Measurements from ENCODE around the gene CFAP47. TPM values are rescaled to one million over a fixed set of nuclear protein-coding genes. Genes with fewer than 3 reads are reported as not detected.
"Not testable (repeated sequence)": the region's sequence is repeated elsewhere in the genome, so short reads cannot be mapped to it uniquely, and the experiment has no call there.

Gene CFAP47
- total and polyA plus RNA-seq, 2 donors (not counting 3 experiments of a cell fraction or from before 2014, with no cell fraction given), result not detected

- Histone ChIP-seq H3K4me2 (ENCODE audit: insufficient read depth, low read length) (no peak overlapping the region), H3K9me1 (replicated peaks; ENCODE audit: control insufficient read depth, extremely low read depth, insufficient read depth, low read length) (no peaks in the 10 kb centered on the region), H2AFZ (ENCODE audit: low read depth, low read length) (no peak overlapping the region), H3K79me2 (ENCODE audit: control insufficient read depth, insufficient read depth, low read length) (no peaks in the 10 kb centered on the region), H3K27me3 (ENCODE audit: control insufficient read depth in 2 of 2, insufficient read depth in 2 of 2, low read length in 2 of 2) (no peaks in the 10 kb centered on the region), H3K4me3 (replicated peaks in 1 of 3; ENCODE audit: insufficient read depth in 1 of 3, low read depth in 1 of 3, low read length in 3 of 3) (no peak overlapping the region), H3K36me3 (ENCODE audit: control insufficient read depth in 2 of 2, extremely low read depth in 1 of 2, insufficient read depth in 2 of 2, low read length in 2 of 2) (no peaks in the 10 kb centered on the region), H3K9ac (replicated peaks; ENCODE audit: extremely low read depth, insufficient read depth, low read length) (no peak overlapping the region), H3K9me3 (replicated peaks; ENCODE audit: control insufficient read depth, insufficient read depth, low read length) (no peaks in the 10 kb centered on the region), H3K27ac (ENCODE audit: insufficient read depth, low read depth, low read length) (no peak overlapping the region), H4K20me1 (replicated peaks; ENCODE audit: control insufficient read depth, extremely low read depth, insufficient read depth, low read length) (no peaks in the 10 kb centered on the region), H3K4me1 (ENCODE audit: control insufficient read depth, extremely low read depth, insufficient read depth, low read length) (no peaks in the 10 kb centered on the region)
- DNase-seq (ENCODE audit: low read depth, low spot score), result no peak
- peak; percentile 90 for FAIRE-seq
- dilution Hi-C loops (cut with MboI; ENCODE audit: extremely low pct_ligation_motif_present, low sequenced_read_pairs), result no loop called here
- TF ChIP-seq MYC (IDR thresholded peaks at IDR 0.05; ENCODE audit: low read depth, low read length) (no peak), CTCF (IDR thresholded peaks at IDR 0.05; ENCODE audit: extremely low read depth in 1 of 2, insufficient read depth in 1 of 2, low read depth in 1 of 2, low read length in 2 of 2) (peak in 1 of 2 donors; percentile 21), POLR2AphosphoS5 (IDR thresholded peaks at IDR 0.05; ENCODE audit: insufficient read depth, low read depth, low read length) (no peak)
- intact Hi-C loops (cut with micrococcal nuclease), result loop anchor here (2.0 kb wide), 1 partner anchor 976 kb away; no protein-coding TSS in a partner anchor
- ChIA-PET CTCF (no interaction called here), POLR2A (no interaction called here)
- BruUV-seq (replicated peaks), result no TSS peak
Measured at GRCh38 chrX:35890699-35891098, 28.8 kb upstream of the CFAP47 start.

- POLR2A ChIA-PET; H3K36me3 ChIP-seq (ENCODE audit: control insufficient read depth in 2 of 2, extremely low read depth in 1 of 2, insufficient read depth in 2 of 2, low read length in 2 of 2); H3K9ac ChIP-seq (replicated peaks; ENCODE audit: extremely low read depth, insufficient read depth, low read length); H3K4me2 ChIP-seq (ENCODE audit: insufficient read depth, low read length); FAIRE-seq; H2AFZ ChIP-seq (ENCODE audit: low read depth, low read length); H3K27me3 ChIP-seq (ENCODE audit: control insufficient read depth in 2 of 2, insufficient read depth in 2 of 2, low read length in 2 of 2); H3K4me1 ChIP-seq (ENCODE audit: control insufficient read depth, extremely low read depth, insufficient read depth, low read length); H4K20me1 ChIP-seq (replicated peaks; ENCODE audit: control insufficient read depth, extremely low read depth, insufficient read depth, low read length); H3K9me3 ChIP-seq (replicated peaks; ENCODE audit: control insufficient read depth, insufficient read depth, low read length); CTCF ChIA-PET; H3K79me2 ChIP-seq (ENCODE audit: control insufficient read depth, insufficient read depth, low read length); H3K9me1 ChIP-seq (replicated peaks; ENCODE audit: control insufficient read depth, extremely low read depth, insufficient read depth, low read length); BruUV-seq (replicated peaks); intact Hi-C loops (cut with micrococcal nuclease); dilution Hi-C loops (cut with MboI; ENCODE audit: extremely low pct_ligation_motif_present, low sequenced_read_pairs); H3K27ac ChIP-seq (ENCODE audit: insufficient read depth, low read depth, low read length); H3K4me3 ChIP-seq (replicated peaks in 1 of 3; ENCODE audit: insufficient read depth in 1 of 3, low read depth in 1 of 3, low read length in 3 of 3); DNase-seq (ENCODE audit: low read depth, low spot score): not testable (repeated sequence)
Measured at GRCh38 chrX:35986816-35987215, 67.3 kb downstream of the CFAP47 start.
